GM21619 (cell line): Measurements from ENCODE around the gene JMJD1C.
"Not testable (repeated sequence)": the region's sequence is repeated elsewhere in the genome, so short reads cannot be mapped to it uniquely, and the experiment has no call there.

Experiments used
- ATAC-seq: cut with Tn5 transposase; IDR thresholded peaks from one replicate; pipeline ENCODE4 v1.9.1; 2021; ENCODE audit not compliant: unreplicated experiment

The JMJD1C gene

DNA sequence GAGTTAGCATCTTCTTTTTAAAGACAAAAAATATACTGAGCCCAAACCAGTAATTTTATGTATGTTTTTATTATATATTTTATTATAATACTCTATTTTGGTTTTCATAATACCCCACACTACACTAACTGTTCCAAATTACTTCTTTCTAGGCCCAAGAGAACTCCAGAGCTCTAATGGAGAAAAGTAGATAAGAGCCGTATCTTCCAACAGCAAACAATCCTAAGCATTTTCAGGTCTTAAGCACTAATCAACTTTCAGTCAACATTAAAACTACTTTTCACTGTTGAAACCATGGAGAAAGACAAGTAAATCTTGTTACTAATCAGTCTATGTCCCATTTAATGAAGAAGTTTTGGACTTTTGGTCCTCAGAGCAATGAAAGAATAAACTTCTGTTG, 55.1 kb downstream of the JMJD1C start:
- ATAC-seq, result no peak

DNA sequence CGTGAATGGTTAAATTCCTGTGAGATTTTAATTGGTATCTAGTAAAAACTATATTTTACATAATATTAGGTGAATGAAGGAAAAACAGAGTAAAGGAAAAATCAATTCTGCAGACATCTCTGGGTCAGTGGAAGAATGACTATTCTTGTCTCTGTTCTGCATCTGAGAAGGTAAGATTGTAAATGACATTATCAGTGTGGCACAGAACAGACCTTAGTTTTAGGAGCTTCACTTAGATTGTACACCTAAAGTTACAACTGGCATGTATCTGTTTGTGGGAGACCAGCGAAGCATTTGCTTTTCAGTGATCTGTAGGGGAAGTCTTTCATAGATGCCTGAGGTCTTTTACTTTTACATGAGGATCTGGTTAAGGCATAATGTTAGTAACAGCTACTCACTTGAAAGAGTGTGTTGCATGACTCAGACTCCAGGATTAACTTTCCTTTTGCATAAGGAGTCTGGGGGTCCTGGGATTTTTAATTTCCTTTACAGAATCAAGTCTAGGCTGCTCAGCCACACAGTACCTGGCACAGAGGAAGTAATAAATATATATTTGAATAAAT, 56.2 kb downstream of the JMJD1C start:
- ATAC-seq, result no peak

DNA sequence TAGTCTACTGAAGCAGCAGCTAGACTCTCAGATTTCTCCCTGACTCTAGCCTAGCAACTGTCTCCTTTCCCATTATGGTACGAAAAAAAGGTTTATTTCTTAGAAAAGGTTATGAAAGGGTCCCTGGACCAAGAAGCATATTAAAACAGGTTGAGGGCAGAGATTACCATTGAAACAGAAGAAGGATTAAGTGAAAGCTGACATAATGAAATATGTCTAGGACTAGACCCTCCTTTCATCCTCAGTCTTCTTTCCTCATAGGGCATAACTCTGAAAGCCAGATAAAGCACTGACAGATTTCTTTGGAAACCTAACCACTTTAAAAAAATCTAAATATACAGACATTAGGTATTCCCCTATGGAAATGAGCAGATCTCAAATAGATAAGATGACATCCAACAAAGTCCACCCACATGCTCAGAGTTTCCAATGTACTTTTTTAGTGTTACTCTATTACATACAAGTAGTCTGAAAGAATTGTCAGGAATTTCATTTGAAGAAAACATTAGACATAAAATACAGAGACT, 58.6 kb downstream of the JMJD1C start:
- ATAC-seq, result no peak

DNA sequence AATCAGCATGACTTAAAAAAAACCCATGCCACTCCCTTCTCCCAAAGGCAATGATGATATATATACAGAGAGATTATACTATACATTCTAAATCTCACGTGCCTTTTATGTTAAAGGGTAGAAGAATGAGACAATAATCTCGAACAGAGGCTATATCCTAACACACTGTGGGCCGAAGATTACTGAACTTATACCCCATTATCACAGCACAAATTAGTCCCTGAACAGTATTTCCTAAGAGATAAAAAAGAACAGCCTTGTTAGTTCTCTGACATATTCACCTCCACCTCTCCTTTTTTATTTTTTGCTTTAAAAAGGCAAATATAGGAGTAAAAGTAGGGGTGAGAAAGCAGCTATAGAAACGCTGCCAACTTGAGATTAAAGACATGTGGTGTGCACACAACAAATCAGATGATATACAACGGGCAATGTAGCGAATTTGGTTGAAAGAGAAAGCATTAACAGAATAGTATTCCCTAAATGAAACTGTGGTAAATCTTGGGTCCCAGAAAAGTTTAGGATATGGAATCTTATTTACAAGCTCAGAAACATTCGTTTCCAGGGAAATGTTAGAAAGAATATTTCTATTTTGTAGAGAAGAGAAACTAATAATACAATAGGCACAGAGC, 69.5 kb downstream of the JMJD1C start:
- no peak for ATAC-seq

DNA sequence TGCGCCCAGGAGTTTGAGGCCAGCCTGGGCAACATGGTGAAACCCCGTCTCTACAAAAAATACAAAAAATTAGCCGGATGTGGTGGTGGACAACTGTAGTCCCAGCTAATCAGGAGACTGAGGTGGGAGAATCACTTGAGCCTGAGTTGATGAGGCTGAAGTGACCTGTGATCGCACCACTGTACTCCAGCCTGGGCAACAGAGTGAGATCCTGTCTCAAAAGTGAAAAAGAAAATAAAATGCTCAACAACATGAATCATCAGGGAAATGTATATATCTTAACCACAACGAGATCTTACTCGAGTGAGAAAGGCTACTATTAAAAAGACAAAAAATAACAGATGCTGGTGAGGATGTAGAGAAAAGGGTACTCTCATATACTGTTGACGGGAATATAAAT, 72.7 kb downstream of the JMJD1C start:
- ATAC-seq, result no peak

DNA sequence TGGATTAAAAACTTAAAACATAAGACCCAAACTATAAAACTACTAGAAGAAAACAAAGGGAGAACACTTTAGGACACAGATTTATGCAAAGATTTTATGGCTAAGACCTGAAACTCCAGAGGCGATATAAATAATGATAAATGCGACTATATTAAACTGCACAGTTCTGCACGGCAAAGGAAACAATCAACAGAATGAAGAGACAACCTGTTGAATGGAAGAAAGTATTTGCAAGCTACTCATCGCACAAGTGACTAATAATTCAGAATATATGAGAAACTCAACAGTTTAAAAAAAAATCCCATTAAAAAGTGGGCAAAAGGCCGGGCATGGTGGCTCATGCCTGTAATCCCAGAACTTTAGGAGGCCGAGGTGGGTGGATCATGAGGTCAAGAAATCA, 73.6 kb downstream of the JMJD1C start:
- ATAC-seq, result no peak

DNA sequence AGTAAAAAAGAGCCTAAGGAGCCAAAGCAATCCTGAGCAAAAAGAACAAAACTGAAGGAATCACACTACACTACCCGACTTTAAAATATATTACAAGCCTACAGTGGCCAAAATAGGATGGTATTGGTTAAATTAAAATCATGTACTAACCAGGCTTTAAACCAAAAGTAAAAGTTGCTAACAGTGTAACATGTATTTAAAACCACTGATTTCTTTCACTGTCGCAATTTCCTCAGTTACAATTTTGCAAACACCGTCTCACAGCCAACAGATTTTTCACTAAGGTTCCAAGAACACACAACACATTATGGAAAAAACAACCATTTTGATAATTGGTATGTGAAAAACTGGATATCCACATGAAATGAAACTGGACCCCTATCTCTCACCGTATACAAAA, 74.0 kb downstream of the JMJD1C start:
- ATAC-seq, result no peak

DNA sequence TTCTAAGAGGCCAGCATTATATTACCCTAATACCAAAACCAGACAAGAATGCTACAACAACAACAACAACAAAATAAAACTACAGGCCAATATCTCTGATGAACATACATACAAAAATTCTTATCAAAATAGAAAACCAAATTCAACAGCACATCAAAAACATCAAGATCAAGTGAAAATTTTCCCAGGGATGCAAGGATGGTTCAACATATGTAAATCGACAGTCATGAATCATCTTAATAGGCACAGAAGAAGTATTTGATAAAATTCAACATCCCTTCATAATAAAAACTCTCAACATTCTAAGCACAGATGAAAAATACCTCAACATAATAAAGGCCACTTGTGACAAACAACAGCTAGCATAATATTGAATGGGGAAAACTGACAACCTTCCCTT, 75.3 kb downstream of the JMJD1C start:
- ATAC-seq, result no peak

DNA sequence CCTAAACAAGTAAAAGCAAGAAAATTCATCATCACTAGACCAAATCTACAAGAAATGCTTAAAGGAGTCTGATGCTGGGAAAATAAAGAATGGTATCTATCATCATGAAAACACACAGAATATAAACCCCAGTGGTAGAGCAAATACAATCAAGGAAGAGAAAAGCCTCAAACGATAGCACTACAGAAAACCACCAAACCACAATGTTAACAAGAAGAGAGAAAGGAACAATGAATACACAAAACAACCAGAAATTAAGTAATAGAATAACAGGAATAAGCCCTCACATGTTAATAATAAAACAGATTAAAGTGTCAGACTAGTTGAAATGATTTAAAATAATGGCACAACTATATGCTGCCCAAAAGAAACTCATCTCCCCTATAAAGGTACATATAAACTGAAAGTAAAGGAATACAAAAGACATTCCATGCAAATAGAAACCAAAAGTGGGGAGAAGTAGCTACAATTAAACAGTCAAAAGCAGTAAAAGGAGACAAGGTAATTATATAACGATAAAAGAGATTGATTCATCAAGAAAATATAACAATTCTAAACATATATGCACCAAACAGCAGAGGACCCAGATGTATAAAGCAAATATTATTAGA, 77.3 kb downstream of the JMJD1C start:
- peak; percentile 69 for ATAC-seq

DNA sequence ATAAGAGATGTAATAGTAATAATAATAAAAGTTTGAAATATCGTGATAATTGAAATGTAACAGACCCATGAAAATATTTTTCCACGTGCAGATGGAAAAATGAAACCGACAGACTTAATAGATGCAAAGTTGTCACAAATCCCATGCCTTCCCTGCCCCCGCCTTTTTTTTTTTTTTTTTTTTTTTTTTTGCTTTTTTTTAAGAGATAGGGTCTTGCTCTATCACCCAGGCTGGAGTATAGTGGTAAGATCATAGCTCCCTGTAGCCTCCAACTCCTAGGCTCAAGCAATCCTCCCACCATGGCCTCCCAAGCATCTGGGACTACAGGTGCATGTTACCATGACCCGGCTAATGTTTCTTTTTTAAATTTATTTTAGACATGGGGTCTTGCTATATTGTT, 80.5 kb downstream of the JMJD1C start:
- ATAC-seq, result no peak

DNA sequence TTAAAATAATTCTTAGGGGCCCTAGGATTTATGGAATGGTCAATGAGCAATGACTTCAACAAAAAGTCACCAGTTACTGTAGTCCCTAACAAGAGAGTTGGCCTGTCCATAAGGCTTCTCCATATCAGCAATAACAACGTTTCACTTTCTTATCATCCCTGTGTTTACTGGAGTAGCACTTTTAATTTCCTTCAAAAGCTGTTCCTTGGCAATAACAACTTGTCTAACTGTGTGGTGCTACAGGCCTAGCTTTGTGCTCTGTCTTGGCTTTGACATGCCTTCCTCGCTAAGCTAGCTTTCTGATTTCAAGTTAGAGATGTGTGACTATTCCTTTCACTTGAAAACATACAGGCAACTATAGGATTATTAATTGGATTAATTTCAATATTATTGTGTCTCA, 81.1 kb downstream of the JMJD1C start:
- ATAC-seq, result no peak

DNA sequence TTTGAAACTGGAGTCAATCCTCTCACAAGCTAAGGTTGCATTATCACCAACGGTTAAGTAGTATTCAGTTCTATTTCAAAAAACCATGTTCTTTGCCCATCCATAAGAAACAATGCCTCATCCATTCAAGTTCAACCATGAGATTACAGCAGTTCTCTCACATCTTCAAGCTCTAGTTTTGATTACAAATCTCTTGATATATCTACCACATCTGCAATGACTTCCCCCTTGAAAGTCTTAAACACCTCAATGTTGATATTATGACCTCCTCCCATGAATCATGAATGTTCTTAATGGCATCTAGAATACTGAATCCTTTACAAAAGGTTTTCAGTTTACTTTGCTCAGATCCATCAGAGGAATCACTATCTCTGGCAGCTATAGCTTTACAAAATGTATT, 81.8 kb downstream of the JMJD1C start:
- no peak for ATAC-seq

DNA sequence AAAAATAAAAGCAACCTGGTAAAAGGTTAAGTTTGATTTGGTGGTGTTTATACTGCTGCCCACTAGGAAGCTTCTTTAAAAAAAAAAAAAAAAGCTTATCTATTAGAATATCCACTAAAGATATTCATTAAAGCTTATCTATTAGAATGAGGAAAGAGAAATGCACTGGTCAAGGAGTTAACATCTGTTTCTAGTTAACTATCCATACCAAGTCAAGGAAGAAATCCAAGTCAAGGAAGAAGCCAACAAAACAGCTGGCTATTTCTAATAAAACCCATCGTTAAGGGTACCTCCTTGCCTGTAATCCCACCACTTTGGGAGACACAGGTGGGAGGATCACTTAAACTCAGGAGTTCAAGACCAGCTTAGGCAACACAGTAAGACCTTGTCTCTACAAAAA, 82.6 kb downstream of the JMJD1C start:
- no peak for ATAC-seq

DNA sequence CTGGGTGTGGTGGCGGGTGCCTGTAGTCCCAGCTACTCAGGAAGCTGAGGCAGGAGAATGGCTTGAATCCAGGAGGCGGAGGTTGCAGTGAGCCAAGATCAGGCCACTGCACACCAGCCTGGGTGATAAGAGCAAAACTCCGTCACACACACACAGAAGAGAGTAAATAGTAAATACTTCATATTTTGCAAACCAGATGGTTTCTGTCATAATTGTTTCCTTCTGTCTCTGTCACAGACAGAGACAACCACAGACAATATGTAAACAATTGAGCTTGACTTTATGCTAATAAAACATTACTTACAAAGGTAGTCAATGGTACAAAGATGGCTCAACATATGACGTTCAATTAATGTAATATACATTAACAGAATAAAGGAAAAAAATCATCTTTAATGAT, 83.7 kb downstream of the JMJD1C start:
- ATAC-seq, result no peak

DNA sequence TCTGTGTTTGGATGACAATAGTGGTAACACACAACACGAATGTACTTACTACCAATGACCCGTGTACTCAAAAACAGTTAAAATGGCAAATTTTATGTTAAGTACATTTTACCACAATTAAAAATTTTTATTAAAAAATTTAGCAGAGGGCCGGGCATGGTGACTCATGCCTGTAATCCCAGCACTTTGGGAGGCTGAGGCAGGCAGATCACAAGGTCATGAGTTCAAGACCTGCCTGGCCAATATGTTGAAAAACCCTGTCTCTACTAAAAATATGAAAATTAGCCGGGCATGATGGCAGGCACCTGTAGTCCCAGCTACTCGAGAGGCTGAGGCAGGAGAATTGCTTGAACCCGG, 88.5 kb downstream of the JMJD1C start:
- ATAC-seq, result not testable (repeated sequence)

DNA sequence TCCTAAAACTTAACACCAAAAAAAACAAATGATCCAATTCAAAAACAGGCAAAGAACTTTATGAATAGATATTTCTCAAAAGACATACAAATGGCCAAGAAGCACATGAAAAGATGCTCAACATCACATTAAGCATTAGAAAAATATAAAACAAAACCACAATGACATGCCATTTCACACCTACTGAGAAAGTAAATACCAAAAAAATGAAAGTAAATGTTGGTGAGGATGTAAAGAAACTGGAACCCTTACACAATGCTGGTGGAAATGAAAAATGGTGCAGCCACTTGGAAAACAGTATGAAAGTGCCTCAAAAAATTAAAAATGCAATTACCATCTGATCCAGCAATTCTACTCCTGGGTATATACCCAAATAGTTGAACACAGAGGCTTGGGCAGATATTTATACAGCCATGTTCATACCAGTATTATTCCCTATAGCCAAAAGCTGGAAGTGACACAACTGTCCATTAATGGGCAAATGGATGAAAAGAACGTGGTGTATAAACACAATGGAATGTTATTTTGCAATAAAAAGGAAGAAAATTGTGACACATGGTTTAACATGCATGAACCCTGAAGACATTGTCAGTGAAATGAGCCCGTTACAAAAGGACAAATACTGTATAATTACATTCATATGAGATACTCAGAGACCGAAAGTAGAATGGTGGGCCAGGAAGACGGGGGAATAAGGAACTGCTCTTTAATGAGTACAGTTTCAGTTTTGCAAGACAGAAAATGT, 89.0 kb downstream of the JMJD1C start:
- ATAC-seq, result peak; percentile 96

DNA sequence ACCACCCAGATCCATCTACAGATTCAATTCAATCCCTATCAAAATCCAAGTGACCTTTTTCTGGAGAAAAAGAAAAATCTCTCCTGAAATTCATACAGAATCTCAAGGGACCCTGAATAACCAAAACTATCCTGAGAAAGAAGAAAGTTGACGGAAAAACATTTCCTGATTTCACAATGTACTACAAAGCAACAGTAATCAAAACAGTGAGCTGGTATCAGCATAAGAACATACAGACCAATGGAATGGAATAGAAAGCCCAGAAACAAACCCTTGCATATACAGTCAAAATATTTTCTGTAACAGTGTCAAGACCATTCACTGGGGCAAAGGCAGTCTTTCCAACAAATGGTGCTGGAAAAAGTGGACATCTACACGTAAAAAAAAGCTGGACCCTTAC, 89.9 kb downstream of the JMJD1C start:
- no peak for ATAC-seq

DNA sequence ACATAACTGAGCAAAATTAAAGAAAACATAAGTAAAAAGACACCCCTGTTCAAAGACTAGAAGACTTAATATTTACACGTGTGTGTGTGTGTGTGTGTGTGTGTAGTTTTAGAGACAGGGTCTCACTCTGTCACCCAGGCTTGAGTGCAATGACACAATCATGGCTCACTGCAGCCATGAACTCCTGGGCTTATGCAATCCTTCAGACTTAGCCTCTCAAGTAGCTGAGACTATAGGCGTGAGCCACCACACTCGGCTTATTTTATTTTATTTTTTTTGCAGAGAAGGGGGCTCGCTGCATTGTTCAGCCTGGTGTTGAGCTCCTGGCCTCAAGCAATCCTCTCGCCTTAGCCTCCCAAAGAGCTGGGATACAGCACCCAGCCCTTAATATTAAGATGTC, 90.3 kb downstream of the JMJD1C start:
- ATAC-seq, result no peak

DNA sequence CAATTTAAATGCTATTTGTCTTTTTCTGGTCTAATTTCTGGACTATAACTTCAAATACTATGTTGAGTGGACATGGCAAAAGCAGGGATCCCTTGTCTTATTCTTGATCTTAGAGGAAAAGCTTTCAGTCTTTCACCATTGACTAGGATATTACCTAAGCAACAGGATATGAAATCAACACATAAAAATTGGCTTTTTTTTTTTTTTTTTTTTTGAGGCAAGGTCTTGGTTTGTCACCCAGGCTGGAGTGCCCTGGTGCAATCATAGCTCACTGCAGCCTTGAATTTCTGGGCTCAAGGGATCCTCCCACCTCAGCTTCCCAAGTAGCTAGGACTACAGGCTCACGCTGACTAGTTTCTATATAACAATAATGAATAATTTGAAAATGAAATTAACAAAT, 90.8 kb downstream of the JMJD1C start:
- no peak for ATAC-seq

DNA sequence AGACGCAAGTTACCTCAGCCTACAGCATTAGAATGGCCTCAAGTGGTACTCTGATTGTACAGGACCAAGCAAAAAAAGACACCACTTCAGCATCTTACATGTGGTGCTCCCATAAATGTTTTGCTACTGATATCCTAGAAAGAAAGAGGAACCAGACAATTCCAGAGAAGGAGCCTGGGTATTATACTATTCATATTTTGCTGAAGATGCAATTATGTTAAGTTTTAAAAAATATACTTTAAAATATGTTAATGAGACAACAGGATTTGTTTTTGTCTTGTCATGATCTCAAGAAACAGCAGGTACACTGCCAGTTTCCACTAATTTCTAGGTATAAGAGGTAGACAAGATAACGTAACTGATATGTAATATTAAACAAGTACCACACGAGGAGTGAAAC, 92.6 kb downstream of the JMJD1C start:
- no peak for ATAC-seq

DNA sequence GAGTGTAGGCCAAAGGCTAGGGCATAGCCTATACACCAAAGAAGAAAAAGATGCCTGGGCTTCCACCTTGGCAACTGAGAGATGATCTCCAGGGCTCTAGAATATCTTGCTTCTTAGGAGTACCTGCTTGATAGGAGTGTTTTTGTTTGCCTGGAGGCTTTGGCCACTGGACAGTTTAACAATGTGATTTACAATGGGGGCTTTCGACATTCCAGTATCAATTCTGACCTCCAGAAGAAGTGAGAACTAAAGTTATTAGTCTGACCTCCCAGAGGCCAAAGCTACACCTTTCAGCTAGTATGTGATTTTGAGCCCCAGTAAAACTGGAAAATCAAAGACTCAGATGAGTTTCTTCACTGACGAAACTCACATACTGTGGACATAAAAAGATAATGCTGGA, 96.1 kb downstream of the JMJD1C start:
- ATAC-seq, result no peak

DNA sequence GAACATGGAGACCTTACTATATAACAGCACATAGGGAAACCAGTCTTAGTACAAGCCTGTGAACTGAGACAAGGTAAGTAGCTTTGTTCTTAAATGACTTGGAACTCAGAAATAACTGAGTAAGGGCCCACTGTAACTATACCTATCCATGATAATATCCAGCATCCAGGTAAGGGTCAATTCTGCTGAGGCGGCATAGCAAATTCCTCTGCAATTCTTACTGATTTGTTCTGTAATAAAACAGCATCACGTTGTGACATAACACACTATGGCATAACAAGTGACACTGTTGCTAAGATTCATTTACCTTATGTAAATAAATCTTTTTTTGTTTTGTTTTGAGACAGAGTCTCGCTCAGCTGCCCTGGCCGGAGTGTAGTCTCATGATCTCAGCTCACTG, 97.4 kb downstream of the JMJD1C start:
- ATAC-seq, result no peak
